ENCODE measurements around the gene SORL1. TPM values are rescaled to one million over a fixed set of nuclear protein-coding genes. Genes with fewer than 3 reads are reported as not detected.
"Not testable (repeated sequence)": the region's sequence is repeated elsewhere in the genome, so short reads cannot be mapped to it uniquely, and the experiment has no call there.

SORL1 gene
- polyA plus RNA-seq, 3 donors, result 31.6 to 44.8 (median 37.4) TPM

GRCh38 chr11:121471167-121471566 is 19.1 kb downstream of the SORL1 start:
- DNase-seq, result no peak

GRCh38 chr11:121472312-121472711 is 20.2 kb downstream of the SORL1 start:
- DNase-seq, result no peak

- no peak for DNase-seq
These were observed 21.1 kb downstream of the SORL1 start for GRCh38 chr11:121473064-121473777.

- no peak for DNase-seq
These were observed 22.6 kb downstream of the SORL1 start for GRCh38 chr11:121474680-121475079.

GRCh38 chr11:121476379-121477032 is 24.4 kb downstream of the SORL1 start:
- no peak for DNase-seq

GRCh38 chr11:121478226-121478894 is 26.2 kb downstream of the SORL1 start:
- DNase-seq, result no peak

- DNase-seq, result no peak
These were observed 27.0 kb downstream of the SORL1 start for GRCh38 chr11:121478895-121479697.

- DNase-seq, result no peak
These were observed 27.7 kb downstream of the SORL1 start for GRCh38 chr11:121479698-121480238.

- DNase-seq, result not testable (repeated sequence)
These were observed 29.5 kb downstream of the SORL1 start for GRCh38 chr11:121481484-121482230.

- no peak for DNase-seq
These were observed 30.4 kb downstream of the SORL1 start for GRCh38 chr11:121482231-121483129.

- no peak for DNase-seq
These were observed 31.8 kb downstream of the SORL1 start for GRCh38 chr11:121483805-121484480.

GRCh38 chr11:121485216-121485615 is 33.1 kb downstream of the SORL1 start:
- no peak for DNase-seq

GRCh38 chr11:121486054-121486453 is 33.9 kb downstream of the SORL1 start:
- no peak for DNase-seq

GRCh38 chr11:121487191-121487590 is 35.1 kb downstream of the SORL1 start:
- no peak for DNase-seq

- DNase-seq, result no peak
These were observed 36.1 kb downstream of the SORL1 start for GRCh38 chr11:121488170-121488569.

- DNase-seq, result no peak
These were observed 36.5 kb downstream of the SORL1 start for GRCh38 chr11:121488641-121489040.

- no peak for DNase-seq
These were observed 37.7 kb downstream of the SORL1 start for GRCh38 chr11:121489823-121490222.

- DNase-seq, result no peak
These were observed 42.4 kb downstream of the SORL1 start for GRCh38 chr11:121494355-121495099.

Measured in renal pelvis (tissue), 4 donors.